GM21367 (cell line): ENCODE measurements around the gene NUCB2.

Experiments
- ATAC-seq: cut with Tn5 transposase; IDR thresholded peaks from one replicate; pipeline ENCODE4 v1.9.1; 2021; ENCODE audit not compliant: unreplicated experiment

Gene NUCB2

GRCh38 chr11:17331669-17332068 lies 55.1 kb downstream of the NUCB2 start:
- ATAC-seq, result no peak

DNA sequence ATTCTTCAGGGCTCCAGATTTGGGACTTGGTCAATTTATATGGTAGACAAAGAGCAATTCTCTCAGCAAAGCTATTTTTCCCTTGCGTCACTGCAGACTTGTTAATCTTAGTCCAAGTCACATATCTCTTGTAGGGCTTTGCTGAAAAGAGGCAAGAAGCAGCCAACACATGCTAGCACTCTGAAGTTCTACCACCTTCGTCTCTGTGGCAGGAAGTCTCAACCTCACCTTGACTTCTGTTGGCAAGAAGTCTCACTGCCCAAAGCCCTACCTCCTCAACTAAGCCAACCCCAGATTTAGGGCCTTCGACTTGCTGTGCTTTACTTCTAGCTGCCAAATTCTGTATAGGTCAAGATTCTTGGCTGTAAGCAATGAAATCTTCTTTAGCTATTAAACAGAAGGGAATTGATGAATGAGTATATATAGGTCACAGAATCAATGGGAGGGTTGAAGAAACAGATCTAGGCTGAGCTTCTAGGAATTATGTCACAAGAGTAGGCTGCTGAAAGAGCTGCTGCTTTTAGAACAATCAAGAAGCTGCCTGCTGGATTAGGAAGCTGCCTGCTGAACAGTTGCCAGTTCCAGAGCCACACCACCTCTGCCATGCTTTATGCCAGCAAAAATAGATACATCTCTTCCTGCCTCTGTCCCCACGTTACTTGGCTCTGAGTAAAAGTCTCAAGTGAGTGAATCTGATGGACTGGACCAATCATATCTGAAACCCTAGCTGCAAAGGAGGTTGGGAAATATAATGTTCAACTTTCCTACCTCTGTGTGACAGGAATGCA lies 57.5 kb downstream of the NUCB2 start:
- ATAC-seq, result no peak

DNA sequence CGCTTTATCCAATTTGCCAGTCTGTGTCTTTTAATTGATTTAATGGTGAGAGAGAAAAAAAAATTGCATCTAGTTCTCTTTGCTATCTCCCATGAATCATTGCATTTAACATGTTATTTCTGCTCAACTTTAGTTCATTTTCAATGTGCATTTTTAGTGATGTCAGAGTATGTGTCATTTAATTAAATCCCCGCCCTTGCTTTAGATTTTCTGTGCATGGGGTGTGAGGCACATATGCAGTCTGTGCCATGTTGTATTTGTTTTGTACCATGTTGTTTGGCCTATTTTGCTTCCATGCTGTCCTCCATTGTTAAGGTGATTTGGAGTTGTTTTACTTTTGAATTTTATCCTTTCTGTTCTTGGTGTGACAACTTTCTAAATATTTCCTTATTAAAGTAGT lies 66.7 kb downstream of the NUCB2 start:
- no peak for ATAC-seq

DNA sequence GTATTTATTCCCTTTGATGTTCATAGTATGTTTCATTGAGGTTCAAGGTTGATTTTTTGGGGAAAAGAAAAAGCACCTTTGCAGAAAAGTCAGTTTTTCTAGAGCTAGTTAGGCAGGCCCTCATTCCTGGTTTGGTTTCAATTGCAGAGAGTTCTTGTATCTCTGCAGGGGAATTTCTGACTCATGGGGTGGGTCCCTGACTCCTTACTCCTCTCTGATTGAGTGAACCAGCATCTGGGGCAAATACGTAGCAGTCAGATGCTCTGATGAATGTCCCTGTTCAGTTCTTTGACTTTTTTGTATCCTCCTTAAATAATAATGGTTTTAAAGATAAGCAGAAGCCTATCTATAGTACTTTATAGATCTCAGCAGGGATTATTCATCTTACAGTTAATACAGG lies 67.4 kb downstream of the NUCB2 start:
- no peak for ATAC-seq

- no peak for ATAC-seq
Measured at GRCh38 chr11:17347676-17348075, 71.1 kb downstream of the NUCB2 start.

DNA sequence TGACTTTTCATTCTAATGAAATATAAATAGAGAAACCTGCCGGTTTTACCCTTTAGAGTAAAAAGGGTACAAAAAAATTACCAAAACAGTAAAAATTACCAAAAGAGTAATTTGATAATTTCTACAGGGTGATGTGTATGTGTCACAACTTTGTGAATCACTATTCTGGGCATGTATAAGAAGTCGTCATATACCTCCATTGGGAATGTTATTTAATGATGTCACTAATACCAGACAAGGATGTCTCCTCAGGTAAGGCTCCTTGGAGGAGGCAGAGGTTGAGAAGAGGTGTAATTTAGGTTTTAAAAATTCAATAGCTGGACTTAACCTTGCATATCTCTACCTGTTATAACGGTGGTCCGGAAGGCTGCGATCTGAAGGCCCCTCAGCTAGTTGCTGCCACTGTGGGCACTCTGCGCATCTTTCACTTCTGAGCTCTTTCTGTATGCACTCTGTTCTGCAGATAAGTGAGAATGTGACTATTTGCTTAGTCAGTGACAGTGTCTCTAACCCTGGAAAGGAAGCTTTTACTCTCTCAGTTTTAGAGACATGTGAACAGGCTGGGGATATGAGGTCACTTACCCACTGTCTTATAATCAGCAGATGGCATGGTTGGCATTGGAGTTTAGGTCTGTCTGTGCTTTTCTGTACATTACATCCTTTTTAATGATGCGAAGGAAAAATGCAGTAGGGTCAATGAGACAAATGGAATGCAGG lies 74.1 kb downstream of the NUCB2 start:
- no peak for ATAC-seq

DNA sequence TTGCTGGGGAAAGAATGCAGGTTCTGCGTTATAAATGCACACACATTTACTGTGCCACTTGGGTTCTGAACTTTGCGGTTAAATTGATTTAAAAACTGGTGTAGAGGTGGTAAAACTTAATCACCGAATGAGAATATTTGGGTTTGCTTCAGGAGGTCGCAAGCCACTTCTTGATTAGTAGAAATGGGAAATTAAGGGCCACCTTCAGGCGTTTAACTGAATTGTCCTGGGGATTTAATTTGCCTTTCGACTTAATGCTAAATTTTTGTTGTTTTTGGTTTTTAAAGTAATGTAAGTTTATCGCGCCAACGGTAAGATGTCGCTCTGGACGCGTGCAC lies 74.6 kb downstream of the NUCB2 start:
- ATAC-seq, result no peak

- no peak for ATAC-seq
Measured at GRCh38 chr11:17351510-17352176, 75.1 kb downstream of the NUCB2 start, which contains the start of gene NCR3LG1. TSS of gene NCR3LG1 (plus strand) at chr11:17351800. CDS start at chr11:17351970, 170 bp downstream.

DNA sequence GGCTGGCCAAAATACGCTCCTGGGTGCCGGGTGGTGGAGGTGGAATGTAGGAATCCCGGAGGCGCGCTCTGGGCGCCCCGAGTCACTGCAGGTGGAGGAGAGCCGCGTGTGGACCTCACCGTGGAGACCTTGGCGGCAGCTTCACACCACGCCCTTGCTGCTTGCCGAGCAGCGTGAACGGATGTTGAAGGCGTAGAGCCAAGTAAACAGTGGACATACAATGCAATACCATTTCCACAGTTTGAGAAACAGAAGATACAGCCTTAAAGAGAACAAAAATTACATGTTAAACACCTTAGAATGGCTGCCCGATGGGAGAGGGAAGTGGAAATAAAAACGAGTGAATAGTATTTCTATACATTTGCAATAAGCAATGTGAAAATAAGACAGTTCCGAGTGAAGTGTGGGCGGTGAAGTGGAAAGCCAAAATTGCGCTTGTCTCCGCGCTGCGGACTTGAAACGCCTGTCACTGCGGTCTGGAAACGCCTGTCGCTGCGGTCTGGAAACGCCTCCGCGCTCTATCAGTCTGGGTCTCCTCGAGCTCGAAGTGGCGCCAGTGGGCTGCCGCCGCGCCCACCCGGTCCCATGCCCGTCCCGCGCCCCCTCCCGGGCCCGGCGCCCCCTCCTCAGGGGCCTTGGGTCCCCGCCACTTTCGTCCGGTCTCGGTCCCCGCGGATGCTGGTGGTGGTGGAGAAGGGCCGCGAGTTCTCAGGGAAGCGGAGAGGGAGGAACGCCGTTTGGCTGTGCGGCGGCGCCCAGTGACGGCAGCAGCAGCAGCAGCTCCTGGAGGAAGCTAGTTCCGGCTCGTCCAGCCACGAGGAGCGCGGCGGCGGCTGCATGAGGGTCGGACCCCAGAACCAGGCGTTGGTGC lies 76.6 kb downstream of the NUCB2 start:
- peak; percentile 34 for ATAC-seq

DNA sequence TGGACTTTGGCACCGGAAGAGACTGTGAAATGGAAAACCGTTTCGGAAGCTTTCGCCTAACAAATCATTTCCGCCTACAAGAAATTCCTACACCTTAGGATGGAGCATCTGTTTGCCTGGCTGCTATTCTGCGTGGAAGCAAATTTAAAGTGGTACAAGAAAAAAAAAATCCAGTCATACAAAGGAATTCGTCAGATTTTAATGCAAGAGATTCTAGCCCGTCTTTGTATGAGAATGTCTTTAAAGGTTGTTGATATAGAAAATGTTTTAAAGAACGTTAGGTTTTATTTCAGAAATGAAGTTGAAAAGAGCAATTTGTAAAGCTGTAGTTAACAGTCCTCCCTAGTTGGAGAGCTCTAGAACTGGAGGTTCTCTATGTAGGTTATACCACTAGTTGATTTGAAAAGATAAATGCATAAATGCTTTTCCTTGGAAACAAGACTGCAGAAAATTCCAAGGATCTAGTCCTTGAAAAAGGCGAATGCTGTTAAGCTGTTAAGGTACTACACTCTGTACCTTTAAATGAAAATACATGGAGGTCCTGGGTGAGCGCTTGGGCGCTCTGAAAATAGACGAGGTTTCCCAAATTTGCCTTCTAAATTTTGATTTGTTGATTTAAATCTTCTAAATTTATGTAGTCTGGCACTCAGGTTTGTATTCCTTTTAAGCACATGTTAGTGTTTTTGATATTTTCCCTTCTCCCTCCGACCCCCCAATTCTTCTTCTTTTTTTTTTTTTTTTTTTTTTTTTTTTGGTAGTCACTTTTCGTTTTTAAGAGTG lies 77.5 kb downstream of the NUCB2 start:
- no peak for ATAC-seq

GRCh38 chr11:17354601-17354991 lies 78.1 kb downstream of the NUCB2 start:
- ATAC-seq, result no peak

- ATAC-seq, result no peak
Measured at GRCh38 chr11:17366495-17366894, 90.0 kb downstream of the NUCB2 start.

DNA sequence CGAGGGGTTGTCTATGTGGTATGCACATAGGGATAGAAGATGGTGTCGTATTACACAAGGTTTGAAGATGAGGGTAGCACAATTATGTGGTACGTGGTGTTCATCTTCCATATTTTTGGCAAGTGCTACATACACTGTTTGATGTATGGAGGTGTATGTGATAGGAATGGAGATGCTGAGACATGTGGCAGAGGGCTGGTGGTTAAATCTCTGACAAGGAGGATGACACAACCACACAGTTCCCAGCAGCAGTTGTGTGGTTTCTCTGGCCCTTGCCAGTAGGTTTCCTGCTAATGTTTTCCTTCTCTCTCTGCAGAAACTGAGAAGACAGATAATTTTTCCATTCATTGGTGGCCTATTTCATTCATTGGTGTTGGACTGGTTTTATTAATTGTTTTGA lies 92.0 kb downstream of the NUCB2 start:
- ATAC-seq, result no peak

DNA sequence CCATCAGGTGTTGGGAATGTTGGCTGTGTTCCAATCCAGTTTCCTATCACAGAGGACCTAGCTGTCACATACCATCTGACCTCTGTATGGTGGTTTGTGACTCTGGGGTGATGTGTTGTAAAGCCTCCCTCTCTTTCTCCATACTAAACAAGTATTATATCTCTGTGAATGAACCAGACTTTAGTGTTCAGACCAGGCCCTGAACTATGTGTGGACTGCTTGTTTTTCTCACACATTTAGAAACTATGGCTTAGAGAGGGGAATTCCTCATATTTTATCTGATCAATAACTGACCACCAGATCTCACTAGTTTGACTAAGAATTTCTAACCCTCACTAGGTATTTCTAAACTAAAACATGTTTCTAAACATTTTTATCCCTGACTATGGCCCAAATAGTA lies 92.6 kb downstream of the NUCB2 start:
- no peak for ATAC-seq

- no peak for ATAC-seq
Measured at GRCh38 chr11:17369684-17370243, 93.2 kb downstream of the NUCB2 start.

DNA sequence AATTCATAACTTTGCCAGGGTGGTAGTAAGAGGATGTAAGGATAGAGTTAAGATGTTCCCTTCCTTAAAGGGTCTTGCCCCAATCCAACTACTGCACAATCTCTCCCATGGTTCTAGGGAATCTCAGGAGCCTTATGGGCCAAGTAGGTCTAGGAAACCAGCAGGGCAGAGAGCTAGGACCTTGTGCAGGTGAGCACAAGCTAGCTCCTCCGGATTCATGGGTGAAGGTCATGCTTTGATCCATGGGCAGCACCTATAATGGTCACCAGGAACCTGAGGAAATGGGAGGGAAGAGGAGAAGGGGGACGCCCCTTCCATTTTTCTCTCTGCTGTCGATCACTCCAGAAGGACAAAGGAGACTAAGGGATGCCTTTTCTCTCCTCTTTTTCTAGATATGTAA lies 95.1 kb downstream of the NUCB2 start:
- ATAC-seq, result no peak

DNA sequence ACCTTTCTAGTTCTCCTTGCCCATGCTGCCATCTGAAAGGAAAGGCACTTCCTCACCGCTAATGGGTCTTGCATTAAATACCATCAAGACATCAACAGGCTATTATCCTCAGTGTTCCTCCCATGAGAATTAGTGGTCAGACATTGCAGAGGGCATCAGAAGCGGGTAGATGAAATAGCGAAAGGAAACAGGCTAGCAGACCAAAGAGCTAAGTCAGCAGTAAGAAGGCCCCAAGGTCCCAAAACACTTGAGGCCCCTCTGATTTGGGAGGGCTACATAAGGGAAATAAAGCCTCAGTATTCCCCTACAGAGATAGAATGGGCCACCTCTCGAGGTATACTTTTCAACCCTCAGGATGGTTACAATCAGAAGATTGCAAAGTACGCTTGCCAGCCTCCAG lies 99.0 kb downstream of the NUCB2 start:
- no peak for ATAC-seq

GRCh38 chr11:17376493-17376892 lies 100.0 kb downstream of the NUCB2 start:
- ATAC-seq, result no peak

- no peak for ATAC-seq
Measured at GRCh38 chr11:17378655-17379054, 102.1 kb downstream of the NUCB2 start.
